ENCODE measurements around the gene LY6G5C.

DNA sequence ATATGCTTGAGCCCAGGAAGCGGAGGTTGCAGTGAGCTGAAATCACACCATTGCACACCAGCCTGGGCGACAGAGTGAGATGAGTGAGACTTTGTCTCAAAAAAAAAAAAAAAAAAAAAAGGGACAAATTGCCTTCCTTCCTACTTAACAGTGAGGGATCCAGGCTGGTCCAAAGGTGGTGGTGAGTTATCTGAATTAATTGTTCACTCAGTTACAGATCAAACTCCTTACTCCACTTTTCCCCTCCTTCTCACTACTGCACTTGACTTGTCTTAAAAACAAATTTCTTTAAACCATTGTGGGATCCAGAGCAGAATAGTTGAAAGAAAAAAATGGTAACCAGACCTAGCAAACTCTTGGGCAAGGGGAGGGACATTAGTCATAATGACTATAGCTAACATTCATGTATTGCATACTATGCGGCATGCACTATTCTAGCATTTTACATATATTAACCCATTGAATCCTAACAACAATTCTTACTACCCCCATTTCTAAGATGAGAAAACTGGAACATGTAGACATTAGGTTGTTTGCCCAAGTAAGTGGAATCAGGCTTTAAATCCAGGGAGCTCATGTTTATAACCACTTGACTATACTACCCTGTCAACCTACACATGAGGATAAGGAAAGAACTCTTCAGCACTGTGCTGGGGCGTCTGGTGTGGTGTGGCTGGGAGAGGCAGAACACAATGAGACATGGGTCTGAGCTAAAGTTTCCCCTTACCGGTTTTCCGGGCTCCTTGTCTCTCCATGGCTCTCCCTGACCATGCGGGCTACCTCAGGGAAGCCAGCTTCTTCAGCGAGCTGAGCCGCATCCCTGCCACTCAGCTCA lies 17.5 kb downstream of the LY6G5C start:
- TF ChIP-seq, protein P1, sequence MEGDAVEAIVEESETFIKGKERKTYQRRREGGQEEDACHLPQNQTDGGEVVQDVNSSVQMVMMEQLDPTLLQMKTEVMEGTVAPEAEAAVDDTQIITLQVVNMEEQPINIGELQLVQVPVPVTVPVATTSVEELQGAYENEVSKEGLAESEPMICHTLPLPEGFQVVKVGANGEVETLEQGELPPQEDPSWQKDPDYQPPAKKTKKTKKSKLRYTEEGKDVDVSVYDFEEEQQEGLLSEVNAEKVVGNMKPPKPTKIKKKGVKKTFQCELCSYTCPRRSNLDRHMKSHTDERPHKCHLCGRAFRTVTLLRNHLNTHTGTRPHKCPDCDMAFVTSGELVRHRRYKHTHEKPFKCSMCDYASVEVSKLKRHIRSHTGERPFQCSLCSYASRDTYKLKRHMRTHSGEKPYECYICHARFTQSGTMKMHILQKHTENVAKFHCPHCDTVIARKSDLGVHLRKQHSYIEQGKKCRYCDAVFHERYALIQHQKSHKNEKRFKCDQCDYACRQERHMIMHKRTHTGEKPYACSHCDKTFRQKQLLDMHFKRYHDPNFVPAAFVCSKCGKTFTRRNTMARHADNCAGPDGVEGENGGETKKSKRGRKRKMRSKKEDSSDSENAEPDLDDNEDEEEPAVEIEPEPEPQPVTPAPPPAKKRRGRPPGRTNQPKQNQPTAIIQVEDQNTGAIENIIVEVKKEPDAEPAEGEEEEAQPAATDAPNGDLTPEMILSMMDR (IDR thresholded peaks at IDR 0.05), result no peak
- no peak for TF ChIP-seq POLR2A (IDR thresholded peaks at IDR 0.05)

All from thyroid gland (tissue), 4 donors.